HL-60/S4 (cell line): ENCODE data around the gene WDR44.

ENCODE experiments used
- in situ Hi-C: fragments of 300-500 bp; cut with MboI; formaldehyde crosslinking; loops from 2 replicates; pipeline ENCODE4 v1.14.3; 2022; ENCODE audit warnings: low sequenced_read_pairs

Gene WDR44

DNA sequence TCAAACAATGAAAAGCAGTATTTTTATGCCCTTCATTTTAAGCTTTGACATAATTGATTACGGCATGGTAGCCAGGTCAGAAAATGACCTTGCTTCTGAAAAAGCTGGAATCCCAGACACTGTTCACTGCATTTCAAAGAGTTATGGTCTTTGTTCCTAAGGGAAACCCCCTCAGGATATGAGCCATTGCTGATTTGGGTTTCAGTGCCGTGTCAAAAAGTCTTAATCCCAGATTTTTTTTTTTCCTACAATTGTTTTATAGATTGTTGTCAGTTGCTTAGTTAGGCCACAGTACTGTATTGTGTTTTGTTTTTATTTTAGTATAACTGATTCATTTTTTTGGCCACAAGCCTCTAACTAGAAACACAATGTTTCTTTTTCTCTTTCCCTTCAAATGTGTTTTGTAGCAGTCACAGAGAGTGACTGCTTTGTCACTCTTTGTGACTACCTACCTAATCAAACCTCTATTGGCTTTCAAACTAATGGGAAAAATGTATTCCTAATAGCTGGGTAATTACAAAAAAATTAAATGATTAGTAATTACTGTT is 10.3 kb downstream of the WDR44 start:
- in situ Hi-C loops = no loop called here

DNA sequence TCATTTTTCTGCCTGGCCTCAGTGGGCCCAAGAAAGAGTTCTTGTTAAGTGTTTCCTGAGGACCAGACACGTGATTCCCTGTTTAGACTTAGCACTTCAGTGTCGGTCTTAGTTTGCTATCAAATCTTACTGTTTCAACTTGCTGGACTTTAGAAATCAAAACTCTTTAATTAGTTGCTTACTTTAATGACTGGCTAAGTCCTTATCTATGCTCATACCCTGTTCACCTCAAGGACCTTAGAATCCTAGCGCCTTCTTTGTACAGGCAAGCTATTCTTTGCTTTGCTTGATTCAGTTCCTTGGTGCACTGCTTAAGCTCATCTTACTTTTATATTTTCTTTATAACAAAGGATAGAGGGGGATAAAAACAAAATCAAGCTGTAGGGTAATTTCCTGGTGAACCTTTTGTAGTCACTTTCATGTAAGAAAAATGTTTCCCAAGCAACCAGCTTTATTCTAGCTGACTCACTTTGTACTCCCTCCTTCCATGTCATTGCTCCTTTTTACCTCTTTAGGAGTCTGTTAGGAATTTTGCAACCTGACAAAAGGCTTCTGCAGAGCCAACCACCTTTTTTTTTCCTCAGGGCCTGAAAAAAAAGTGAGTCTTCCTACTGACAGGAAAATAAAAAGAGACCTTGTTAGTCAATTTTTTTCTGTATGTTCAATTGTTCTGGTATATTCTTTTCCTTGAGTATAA is 14.7 kb downstream of the WDR44 start:
- in situ Hi-C loops = no loop called here

DNA sequence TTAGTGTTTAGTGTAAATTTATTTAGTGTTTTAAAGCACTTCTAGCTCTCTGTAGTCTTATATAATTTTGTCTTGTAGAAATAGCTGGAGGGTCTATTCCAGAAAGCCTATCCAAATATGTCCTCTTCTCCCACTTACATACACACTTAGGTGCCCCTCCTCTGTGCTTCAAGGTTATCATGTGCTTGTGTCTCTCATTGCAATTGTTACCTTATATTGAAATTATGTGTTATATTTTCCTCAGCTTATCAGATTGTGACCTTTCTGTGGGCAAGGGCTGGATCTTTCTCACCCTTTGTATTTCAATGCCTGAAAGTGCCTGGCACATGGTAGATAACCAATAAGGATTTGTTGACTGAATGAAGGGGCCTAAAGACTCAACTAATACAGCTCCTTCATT is 18.4 kb downstream of the WDR44 start:
- in situ Hi-C loops = no loop called here

DNA sequence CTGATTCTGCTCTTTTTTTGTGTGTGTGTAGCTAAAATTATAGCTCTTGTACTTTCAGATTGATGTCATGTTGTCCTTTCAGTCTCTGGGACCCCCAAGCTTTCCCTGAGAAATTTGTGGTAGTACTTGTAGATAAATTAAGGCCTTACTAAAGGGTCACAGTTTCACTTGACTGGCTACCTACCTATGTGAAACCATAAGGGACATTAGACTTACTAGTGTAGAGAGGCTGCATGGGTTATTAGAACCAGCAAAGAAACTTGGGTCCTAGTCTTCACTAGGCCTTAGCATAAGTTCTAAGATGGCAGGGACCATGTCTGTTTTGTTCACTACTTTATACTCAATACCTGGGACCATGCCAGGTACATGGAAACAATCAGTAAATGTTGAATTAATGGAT is 21.4 kb downstream of the WDR44 start:
- in situ Hi-C loops = no loop called here

DNA sequence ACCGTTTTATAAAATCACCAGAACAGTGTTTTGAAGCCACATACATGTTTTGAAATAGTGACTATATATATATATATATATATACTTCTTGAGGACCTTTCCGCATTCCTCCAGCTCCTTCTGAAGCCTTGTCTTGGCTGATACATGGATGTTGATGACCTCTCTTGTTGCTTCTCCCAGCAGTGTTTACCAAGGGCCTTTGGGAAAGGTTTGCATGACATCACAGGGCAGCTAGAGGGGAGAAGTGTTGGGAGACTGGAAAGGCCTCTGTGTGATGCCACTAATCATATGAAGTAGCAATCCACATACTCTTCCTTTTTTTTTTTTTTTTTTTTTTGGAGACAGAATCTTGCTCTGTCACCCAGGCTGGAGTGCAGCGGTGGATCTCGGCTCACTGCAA is 22.5 kb downstream of the WDR44 start:
- in situ Hi-C loops = no loop called here

DNA sequence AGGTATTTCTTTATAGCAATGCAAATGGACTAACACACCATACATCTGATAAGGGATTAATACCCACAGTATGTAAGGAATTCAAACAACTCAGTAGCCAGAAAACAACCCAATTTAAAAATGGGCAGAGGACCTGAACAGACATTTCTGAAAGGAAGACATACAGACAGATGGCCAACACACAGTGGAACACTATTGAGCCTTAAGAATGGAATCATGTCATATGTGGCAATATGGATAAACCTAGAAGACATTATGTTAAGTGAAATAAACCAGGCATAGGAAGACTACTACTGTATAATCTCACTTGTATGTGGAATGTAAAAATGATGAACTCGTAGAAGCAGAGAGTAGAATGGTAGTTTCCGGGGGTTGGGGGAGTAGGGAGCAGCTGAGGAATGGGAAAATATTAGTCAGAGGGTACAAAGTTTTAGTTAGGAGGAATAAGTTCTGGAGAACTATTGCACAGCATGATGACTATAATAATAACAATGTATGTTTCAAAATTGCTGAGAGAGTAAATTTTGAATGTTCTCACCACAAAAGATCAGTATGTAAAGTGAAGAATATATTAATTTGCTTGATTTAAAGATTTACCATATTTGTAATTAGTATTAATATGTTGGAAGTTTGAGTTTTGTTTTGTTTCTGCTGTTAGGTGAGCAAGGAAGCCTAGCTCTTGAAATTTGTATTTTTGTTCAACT is 25.2 kb downstream of the WDR44 start:
- in situ Hi-C loops = no loop called here

DNA sequence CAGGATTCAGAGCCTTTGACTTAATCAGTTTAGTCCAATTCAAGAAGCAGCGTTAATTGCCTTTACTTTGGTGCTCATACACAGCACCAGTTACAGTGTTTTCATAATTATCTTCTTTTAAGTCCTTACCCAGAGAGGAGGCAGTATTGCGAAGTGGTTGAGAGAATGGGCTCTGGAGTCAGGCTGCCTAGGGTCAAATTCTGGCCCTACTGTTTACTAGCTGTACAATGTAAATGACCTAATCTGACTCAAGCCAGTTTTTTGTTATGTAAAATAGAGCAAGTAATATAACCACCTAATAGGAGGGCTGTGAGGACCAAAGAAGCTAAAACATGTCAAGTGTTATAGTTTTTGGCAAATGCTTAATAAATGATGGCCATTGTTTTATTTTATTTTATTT is 27.6 kb downstream of the WDR44 start:
- in situ Hi-C loops = no loop called here

DNA sequence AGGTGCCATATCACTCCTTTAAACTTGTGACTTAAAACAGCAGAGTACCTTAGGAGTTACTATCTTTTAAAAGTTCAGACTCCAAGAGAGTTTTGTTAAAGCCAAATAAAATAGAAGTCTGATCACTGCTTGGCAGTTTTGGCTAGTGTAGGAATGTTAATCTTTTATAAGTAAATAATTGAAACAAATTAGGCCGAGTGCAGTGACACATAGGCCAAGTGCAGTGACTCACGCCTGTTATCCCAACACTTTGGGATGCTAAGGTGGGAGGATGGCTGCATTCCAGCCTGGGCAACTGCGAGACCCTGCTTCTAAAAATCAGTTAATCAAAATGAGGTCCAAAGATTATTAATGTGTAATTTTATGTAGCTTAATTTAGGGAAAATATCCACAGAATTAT is 37.2 kb downstream of the WDR44 start:
- in situ Hi-C loops = no loop called here

DNA sequence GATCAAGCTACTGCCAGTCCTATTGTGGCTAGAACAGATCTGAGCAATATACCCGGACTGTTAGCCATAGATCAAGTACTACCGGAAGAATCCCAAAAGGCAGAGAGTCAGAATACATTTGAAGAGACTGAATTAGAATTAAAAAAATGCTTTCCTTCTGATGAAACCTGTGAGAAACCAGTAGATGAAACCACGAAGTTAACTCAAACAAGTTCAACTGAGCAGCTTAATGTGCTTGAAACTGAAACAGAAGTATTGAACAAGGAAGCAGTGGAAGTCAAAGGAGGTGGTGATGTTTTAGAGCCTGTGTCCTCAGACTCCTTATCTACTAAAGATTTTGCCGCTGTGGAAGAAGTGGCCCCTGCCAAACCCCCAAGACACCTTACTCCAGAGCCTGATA is 46.8 kb downstream of the WDR44 start:
- in situ Hi-C loops = no loop called here

DNA sequence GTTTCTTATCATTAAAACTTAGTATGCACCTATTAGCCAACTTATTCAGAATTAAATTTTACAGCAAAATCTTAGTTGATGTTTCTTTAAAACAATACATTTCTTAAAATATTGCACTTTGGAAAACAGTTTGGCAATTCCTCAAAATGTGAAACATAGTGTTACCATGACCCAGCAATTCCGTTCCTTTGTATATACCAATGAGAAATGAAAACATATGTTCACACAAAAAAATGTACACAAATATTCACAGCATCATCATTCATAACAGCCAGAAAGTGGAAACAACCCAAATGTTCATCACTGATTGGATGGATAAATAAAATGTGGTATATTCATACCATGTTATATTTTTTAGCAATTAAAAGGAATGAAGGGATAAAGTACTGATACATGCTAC is 50.2 kb downstream of the WDR44 start:
- in situ Hi-C loops = no loop called here

DNA sequence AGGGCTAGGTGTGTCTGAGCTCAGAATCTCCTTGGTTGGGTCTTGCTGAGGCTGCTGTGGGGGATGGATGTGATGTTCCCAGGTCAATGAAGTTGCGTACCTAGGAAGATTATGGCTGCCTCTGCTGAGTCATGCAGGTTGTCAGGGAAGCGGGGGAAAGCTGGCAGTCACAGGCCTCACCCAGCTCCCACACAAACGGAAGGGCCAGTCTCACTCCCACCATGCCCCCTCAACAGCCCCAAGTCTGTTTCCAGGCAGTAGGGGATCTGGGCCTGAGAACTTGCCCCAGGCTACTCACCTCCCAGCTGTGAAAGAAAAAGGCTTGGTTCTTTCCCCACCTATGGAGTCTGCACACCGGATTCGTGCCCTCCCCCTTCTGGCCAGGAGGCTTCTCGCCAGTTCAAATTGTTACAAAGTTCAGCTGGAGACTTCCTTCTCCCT is 72.9 kb downstream of the WDR44 start:
- in situ Hi-C loops = no loop called here

DNA sequence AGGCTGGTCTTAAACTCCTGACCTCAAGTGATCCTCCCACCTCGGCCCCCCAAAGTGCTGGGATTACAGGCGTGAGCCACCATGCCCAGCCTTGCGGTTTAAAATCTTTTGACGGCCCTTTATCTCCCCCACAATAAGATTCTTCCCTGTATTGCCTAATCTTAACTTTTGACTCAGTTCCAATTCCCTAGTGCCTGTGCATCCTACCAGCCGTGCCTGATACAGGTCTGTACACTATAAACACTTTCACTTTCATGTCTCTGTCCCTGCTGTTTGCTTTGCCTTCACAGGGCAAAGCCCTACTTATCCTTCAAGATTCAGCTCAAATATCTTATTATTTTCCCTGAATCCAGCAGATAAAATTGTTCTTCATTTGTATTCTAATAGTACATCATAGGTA is 74.6 kb downstream of the WDR44 start:
- in situ Hi-C loops = no loop called here

DNA sequence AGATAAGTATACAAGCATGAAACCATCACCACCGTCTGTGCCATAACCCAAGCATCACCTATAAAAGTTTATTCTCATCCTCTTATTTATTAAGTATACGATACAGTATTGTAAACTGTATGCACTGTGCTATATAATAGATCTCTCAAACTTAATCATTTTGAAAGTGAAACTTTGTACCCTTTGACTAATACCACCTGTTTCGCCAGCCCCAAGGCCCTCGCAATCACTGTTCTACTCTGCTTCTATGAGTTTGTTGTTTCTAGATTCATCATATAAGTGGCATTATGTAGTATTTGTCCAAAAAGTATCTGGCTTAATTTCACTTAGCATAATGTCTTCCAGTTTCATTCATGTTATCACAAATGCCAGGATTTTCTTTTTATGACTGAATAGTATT is 77.7 kb downstream of the WDR44 start:
- in situ Hi-C loops = no loop called here

DNA sequence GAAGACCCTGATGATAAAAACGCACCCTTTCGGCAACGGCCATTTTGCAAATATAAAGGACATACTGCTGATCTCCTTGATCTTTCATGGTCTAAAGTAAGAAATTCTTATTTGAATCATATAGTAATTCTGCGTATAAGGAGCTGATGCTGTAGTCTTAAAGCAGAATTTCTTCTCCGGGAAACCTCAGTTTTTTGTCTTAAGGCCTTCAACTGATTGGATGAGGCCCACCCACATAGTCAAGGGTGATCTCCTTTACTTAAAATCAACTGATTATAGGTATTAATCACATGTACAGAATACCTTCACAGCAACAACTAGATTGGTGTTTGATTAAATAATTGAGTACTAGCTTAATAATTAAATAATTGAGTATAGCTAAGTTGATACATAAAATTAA is 86.9 kb downstream of the WDR44 start:
- in situ Hi-C loops = no loop called here

DNA sequence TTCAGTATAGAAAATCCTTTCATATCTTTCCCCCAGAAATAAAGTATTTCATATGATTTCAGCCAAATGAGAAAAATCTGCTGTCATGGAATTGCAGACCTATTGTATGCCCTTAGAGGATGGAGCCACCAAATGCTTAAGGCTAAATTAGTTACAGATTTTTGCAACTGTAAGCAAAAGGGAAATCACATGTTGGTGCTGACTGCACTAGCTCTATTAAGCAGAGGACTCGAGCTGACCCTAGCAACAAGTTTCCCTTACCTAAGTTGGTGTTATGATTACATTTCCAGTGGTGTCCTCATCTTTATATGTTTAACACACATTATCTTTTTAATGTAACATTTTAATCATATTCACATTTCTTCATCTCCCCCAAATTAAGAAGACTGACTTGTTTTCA is 91.4 kb downstream of the WDR44 start:
- in situ Hi-C loops = no loop called here

DNA sequence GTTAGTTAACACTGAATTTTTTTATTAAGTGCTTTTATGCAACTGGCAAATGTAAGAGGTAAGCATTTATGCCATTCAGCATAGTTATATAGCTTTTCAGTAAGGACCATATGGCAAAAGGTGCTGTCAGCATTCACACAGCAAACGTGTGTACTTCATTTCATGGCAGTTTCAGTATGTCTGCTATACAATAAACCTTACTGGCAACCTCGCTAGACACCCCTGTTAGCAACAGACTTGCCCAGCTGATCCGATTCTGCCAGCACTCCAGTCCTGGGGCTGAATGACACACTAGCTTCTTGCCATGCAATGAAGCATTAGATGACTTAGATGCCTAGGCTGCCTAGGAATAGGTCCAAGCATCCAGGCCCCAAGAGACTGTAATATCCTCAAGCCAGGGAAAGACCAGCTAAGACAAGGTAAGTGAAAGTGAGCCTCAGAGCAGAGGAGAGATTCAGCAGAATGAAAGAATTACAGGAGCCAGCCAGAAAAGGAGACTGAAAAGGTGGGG is 102.4 kb downstream of the WDR44 start:
- in situ Hi-C loops = no loop called here

DNA sequence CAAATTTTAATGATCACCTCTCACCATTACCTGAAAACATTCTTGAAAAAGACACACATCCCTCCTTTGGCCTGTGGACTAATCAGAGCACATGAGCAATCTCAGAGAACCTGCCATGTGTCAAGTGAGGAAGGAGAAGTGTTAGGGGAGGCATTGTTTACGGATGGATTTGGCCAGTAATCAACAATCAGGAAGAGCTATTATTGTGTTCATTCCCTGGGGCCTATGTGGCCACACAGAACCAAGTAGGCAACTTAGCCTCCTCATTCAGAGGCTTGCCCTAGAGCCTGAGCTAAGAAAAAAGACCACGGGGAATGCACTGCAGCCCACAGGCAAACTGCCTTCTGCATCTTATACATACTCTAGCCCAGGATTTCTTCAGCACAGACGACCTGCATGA is 109.1 kb downstream of the WDR44 start:
- in situ Hi-C loops = loop anchor here (25.0 kb wide), 1 partner anchor 357 kb away; the partner anchor contains the start of gene ZCCHC12

DNA sequence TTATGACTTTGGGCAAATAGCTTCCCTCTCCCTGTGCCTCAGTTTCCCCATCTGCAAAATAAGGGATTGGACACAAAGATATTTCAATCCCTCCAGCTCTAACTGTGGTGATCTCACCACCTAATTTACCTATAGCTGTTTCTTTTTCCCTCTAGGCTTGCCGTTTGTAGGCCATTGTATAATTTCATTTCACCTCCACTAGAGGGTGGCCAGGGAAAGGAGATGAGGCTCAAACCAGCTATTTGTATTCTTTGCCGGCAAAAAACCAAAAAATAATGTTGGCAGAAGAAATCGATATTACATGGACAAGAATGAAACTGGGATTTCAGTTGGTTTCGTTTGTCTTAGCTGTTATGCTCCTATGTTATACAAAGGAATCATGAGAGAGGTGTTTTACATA is 113.6 kb downstream of the WDR44 start:
- in situ Hi-C loops = loop anchor here (25.0 kb wide), 1 partner anchor 353 kb away; the partner anchor contains the start of gene ZCCHC12

DNA sequence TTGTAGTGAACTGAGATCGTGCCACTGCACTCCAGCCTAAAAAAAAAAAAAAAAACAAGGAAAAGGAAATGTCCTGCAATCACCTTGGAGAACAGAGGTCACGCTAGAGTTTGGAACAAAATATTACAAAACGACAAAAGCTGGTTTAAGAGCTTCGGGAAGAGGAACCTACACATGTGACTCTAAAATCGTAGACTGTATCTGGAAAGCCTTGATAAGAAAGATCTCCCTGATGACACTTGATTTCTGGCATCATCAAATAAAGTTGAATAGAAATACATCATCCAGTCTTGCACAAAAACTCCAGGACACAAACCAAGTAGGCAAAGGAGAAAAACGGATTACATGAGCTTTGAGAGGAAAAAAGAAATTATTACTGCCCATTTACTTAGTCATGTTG is 118.6 kb downstream of the WDR44 start:
- in situ Hi-C loops = loop anchor here (25.0 kb wide), 1 partner anchor 348 kb away; the partner anchor contains the start of gene ZCCHC12

DNA sequence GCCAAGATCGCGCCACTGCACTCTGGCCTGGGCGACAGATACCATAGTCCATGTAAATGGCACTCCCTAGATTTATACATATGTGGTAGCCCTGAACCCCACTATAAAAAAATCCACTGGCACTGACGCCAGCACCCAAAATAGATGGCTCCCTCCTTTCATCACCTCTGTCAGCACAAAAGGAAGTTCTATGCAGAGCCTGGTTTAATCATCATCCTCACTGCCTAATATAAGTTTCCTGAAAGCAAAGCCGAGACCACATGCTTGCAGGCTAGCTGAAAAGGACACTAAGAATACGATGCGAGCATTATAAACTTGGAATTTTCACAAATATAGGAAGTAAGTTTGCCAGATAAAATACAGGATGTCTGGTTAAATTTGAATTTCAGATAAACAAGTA is 122.2 kb downstream of the WDR44 start:
- in situ Hi-C loops = loop anchor here (25.0 kb wide), 1 partner anchor 344 kb away; the partner anchor contains the start of gene ZCCHC12

DNA sequence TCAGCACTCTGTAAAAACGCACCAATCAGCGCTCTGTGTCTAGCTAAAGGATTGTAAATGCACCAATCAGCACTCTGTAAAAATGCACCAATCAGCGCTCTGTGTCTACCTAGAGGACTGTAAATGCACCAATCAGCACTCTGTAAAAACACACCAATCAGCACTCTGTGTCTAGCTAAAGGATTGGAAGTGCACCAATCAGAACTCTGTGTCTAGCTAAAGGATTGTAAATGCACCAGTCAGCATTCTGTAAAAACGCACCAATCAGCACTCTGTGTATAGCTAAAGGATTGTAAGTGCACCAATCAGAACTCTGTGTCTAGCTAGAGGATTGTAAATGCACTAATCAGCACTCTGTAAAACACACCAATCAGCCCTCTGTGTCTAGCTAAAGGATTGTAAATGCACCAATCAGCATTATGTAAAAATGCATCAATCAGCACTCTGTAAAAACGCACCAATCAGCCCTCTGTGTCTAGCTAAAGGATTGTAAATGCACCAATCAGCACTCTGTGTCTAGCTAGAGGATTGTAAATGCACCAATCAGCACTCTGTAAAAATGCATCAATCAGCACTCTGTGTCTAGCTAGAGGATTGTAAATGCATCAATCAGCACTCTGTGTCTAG is 124.9 kb downstream of the WDR44 start:
- in situ Hi-C loops = loop anchor here (25.0 kb wide), 1 partner anchor 341 kb away; the partner anchor contains the start of gene ZCCHC12
